RPMI8226 (cell line): Measurements from ENCODE around the gene KHSRP.
"Not testable (repeated sequence)": the region's sequence is repeated elsewhere in the genome, so short reads cannot be mapped to it uniquely, and the experiment has no call there.

ENCODE experiments used
- DNase-seq: peaks from one replicate; pipeline ENCODE4 v3.0.0-alpha.2; 2015

Gene KHSRP

GRCh38 chr19:6417713-6418561, 6.7 kb downstream of the KHSRP start:
- no peak for DNase-seq

- DNase-seq: no peak
These were observed 7.8 kb downstream of the KHSRP start for GRCh38 chr19:6416658-6417405.

- no peak for DNase-seq
These were observed 8.9 kb downstream of the KHSRP start for GRCh38 chr19:6415591-6416190.

GRCh38 chr19:6414793-6415590, 9.6 kb downstream of the KHSRP start:
- no peak for DNase-seq

GRCh38 chr19:6413721-6414643, 10.6 kb downstream of the KHSRP start:
- no peak for DNase-seq

DNA sequence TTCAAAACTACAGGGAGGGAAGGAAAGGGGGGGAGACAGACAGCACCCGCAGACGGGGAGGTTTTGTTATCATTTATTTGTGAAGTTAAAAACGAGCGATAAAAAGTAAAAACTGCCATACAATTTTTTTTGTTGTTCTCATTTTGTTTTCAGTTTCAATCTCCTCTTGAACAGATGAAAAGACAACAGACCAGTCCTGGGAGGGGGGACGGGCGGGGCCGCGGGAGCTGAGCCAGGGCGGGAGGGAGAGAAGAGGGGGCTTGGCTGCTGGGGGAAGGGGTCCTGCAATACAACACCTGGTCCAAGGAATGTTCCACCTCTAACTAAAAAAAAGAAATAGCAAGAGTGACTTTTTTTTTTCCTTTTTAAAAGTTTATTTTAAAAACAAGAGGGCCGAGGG, 11.3 kb downstream of the KHSRP start:
- DNase-seq: no peak

GRCh38 chr19:6412447-6413091, 12.0 kb downstream of the KHSRP start:
- DNase-seq: peak; percentile 65

DNA sequence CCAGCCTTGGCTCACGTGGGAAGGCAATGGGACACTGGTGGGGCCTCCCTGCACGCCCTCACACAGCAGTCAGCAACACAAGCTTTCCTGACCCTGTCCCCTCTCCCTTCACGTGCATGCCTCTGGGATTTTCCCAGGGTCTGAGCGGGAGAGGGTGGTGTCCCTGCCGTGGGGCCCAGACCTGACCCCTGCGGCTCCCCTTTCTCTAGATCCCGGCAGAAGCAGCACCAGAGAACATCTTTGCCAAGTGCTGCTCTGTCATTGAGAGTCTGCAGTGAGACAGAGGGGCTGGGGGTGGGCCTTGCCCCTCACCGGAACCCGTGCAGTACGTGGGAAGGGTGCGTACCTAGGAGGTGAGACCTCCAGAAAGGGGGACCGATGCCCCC, 12.6 kb downstream of the KHSRP start:
- no peak for DNase-seq

GRCh38 chr19:6409346-6409745, 15.3 kb downstream of the KHSRP start:
- no peak for DNase-seq

DNA sequence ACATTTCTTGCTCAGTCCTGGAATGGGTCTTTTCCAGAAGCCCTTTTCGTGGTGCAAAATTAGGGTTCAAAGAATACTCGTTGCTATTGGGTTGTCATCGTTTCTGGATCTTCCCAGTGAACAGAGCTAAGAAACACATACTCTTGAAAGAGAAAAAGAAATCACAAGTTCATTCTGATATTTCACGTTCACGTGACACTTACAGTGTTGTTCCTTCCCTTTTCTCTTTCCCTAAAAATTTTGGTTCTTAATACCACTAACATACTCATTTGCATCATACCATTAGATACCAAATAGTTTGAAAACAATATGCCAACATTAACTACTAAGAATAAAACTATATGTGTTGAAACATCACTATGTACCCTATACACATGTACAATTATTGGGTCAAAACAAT, 18.2 kb downstream of the KHSRP start:
- DNase-seq: no peak

DNA sequence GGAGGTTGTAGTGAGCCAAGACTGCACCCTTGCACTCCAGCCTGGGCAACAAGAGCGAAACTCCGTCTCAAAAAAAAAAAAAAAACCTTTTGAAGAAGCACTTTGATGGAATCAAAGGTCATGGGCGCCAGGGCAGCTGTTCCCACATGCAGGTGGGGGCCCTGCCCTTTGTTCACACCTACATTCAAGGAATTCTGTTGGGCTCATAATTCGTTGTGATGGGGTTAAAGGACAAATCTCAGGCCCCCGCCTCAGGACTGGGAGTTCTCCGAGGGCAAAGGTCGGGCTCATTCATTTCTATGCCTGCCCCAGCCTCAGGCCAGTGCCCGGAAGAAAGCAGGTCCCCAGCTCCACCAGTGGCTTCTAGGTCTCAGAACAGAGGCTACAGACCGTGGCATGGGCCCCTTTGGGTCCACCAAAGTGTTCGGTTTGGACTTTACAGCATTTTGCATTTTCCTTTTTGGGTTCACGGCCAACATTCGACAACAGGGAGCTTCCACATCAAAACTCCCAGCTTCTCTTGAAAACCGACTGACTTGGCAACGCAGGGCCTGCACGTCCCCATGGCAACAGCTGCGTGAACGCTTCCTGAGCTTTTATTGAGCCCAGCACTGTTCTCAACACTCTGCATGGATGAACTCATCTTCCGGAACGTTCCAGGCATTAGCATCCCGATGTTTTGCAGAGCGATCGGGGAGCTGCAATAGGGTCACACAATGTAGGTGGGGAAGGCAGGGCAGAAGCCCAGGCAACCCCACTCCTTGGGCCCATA, 21.6 kb downstream of the KHSRP start:
- no peak for DNase-seq

- no peak for DNase-seq
These were observed 22.6 kb downstream of the KHSRP start for GRCh38 chr19:6402058-6402457.

GRCh38 chr19:6400062-6400944, 24.3 kb downstream of the KHSRP start:
- DNase-seq: not testable (repeated sequence)

GRCh38 chr19:6396305-6396704, 28.3 kb downstream of the KHSRP start:
- DNase-seq: no peak

GRCh38 chr19:6394831-6395230, 29.8 kb downstream of the KHSRP start:
- DNase-seq: no peak

DNA sequence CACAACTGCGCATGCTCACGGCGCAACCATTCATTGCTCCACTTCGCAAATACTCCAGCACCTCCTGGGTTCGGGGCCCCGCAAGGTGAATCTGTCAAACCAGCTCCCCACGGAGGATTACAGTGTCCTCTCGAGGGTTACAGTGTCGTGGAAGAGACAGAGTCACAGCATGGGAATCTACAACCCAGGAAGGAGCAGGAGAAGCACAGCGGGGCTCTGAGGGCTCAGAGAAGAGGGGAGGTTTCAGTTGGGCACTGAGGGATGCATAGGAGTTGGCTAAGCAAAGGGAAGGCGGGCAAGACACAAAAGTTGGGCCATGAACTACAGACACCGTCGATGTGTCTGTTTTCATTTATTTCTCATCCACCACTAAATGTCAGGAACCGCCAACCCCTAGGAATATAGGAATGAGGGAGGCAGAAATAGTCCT, 30.6 kb downstream of the KHSRP start:
- peak; percentile 51 for DNase-seq

DNA sequence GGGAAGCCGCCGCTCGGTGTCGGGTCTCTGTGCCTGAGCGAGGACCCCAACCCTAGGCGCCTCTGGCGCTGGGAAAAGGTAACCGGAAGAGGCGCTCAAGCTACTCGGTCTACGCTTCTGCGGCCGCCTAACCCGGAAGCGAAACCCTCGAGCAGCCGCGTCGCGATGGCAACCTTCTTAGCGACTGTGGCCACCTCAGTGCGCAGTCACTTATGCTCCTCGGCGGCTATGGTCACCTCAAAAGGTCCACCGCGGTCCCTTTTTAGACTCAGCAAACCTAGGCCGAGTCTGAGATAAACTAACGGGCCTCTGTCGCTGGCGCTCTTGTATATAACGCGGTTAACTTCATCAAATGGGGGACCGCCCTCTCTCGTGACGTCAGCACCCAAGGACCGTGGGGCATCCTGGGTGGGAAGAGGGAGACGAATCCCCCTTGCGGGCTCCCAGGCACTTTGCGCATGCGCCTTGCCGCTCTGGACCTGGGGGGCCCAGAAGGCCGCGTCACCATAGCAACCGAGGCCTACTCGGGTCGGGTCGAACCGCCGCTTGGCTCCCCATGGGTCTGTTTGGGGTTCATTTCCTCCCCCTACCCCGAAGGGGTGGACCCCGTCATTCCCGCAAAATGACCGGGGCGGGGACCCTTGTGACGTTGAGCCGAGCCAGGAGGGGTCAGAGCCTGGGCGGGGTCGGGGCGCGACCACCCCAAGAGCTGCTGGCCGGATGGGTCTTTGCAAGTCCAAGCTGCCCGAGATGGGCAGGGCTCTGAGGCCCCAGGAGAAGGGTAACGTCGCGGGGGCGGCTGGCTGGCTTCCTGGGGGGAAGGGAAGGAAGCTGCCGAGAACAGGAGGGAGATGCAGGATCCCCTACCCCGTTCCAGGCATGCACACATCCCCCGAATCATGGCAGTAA, 31.3 kb downstream of the KHSRP start, which contains the start of gene GTF2F1:
GTF2F1 (minus strand) TSS at position 91 of the 909 bp plus-strand sequence. CDS start 169 bp downstream, outside the sequence.
- peak; percentile 92 for DNase-seq
